NCI-H774 (cell line): ENCODE measurements around the gene OBSCN.

Source experiments
- DNase-seq: peaks from one replicate; lab custom pipeline; 2025; lab: John Stamatoyannopoulos, UW

The OBSCN gene

GRCh38 chr1:228341450-228341813 lies 133.6 kb downstream of the OBSCN start:
- no peak for DNase-seq

GRCh38 chr1:228341814-228342626 lies 134.2 kb downstream of the OBSCN start:
- DNase-seq = no peak

- DNase-seq = no peak
Observed at GRCh38 chr1:228342627-228343190, 134.9 kb downstream of the OBSCN start.

GRCh38 chr1:228343191-228343661 lies 135.4 kb downstream of the OBSCN start:
- no peak for DNase-seq

GRCh38 chr1:228344631-228345072 lies 136.8 kb downstream of the OBSCN start:
- DNase-seq = no peak

DNA sequence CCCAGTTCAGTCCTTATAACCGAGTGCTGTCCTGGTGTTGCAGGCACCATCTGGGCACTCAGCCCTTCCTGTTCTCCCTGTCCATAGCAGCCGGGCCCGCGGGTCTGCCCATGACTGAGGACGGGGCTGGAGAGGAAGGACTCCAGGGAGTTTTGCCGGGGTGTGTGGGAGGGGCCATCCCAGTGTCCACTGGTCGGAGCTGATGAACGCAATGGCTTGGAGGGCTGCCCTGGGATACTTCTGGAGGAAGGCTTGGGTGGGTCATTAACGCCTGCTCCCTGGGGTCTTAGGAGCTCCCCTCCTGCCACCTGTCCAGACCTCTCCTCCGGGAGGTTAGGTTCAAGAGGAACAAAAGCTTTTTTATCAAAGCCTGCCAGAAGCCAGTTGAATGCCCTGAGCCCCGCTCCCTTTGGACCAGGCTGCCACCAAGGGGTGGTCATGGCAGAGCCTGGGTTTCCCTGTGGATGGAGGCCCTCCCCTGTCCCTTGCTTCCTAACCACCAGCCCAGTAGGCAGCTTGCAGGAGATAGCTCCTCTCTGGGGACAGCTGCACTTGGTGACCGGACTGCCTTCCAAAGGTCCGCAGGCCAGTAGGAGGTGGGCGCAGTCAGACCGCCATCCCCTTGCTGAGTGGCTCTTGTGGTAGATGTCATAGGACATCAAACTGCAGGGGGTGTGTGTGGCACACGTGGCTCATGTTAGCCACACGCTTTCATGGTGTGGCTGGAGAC lies 137.5 kb downstream of the OBSCN start:
- no peak for DNase-seq

GRCh38 chr1:228346731-228347130 lies 138.9 kb downstream of the OBSCN start:
- DNase-seq = no peak

- no peak for DNase-seq
Observed at GRCh38 chr1:228347181-228347580, 139.3 kb downstream of the OBSCN start.

DNA sequence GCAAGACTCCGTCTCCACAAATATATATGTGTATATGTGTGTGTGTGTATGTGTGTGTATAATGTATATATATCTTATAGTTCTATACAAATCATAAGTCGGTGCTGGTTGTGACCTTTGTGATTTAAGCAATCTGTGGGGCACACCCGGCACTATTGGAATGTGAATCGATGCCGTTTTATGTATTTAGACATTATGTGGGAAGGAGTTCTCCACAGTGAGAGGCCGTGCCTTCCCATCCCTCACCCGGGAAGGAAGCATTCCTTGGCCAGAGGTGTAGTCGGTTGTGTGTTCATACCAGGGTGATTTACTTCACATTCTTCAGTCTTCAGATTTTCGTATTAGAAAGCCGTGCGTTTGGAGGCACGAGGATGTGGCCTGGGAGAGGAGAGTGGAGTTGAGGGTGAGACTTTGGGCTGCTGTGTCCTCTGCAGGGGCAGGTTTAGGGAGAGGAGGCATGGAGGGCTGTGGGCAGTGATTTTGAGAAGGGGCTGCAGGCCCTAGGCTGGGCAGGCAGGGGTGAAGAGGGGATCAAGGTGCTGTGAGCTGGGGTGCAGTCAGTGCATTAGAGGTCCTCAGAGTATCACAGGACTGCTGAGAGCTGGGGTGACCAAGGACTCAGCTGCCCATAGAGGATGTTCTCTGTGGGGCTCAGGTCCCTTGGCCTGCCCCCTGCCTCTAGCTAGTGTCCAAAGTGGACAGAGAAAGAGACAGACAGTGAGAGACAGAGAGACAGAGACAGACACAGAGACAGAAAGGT lies 141.0 kb downstream of the OBSCN start:
- DNase-seq = no peak

- DNase-seq = no peak
Observed at GRCh38 chr1:228349701-228350171, 141.9 kb downstream of the OBSCN start.

DNA sequence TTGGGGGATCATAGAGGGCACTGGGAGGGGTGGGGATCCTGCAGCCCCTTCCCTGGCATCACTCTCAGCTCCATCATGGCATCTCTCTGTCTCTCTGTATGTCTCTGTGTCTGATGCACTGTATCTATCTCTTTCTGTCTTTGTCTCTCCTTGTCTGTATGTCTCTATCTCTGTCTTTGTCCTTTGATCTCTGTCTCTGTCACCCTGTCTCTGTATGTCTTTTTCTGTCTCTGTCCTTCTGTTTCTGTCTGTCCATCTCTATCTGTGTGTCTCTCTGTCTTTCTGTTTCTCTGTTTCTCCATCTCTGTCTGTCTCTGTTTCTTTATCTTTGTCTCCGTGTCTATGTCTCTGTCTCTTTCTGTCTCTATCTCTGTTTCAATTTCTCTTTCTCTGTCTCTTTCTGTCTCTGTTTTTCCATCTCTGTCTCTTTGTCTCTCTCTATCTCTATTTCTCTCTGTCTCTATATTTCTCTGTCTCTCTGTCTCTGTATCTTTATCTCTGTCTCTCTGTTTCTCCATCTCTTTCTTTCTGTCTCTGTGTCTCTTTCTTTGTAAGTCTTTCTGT lies 142.4 kb downstream of the OBSCN start:
- no peak for DNase-seq

GRCh38 chr1:228350831-228351781 lies 143.3 kb downstream of the OBSCN start:
- no peak for DNase-seq

- DNase-seq = no peak
Observed at GRCh38 chr1:228351850-228352249, 144.0 kb downstream of the OBSCN start.

GRCh38 chr1:228352677-228353481 lies 145.0 kb downstream of the OBSCN start:
- no peak for DNase-seq

GRCh38 chr1:228353601-228354371 lies 145.9 kb downstream of the OBSCN start:
- no peak for DNase-seq

GRCh38 chr1:228354390-228355320 lies 146.8 kb downstream of the OBSCN start:
- no peak for DNase-seq

GRCh38 chr1:228356897-228357680 lies 149.2 kb downstream of the OBSCN start:
- no peak for DNase-seq
